ENCODE data around the gene NME4.

The NME4 gene

DNA sequence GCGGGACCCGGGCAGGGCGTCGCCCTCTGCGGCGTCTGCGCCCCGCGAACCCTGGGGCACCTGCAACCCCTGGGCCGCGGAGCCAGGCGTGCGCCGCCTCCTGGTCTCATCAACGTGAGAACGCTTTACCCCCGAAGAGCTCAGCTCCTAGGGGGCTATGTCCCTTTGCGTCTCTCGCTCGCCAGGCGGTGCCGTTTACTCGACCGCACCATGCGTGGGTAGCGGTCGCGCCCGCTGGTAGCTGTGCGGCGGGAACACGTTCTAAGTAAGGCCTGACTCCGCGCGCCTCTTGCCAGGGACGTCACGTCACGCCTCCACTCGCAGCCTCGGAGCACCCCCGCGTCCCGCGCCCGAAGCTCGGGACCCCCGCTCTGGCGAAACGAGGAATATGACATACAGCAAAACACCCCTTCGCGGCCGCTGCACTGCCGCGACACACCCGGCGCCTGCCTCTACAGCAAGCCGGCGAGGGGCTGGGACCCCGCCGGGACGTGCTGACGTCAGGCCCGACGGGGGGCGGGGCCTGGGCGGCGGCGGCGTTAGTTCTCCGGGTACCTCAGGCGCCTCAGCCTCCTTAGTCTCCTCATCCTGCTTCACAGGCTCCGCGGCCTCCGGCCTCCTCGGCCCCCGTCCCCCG is 28.2 kb downstream of the NME4 start, which contains the start of gene RAB11FIP3:
RAB11FIP3 (plus strand) TSS at position 568 of the 637 bp plus-strand sequence. CDS start 358 bp downstream, outside the sequence.
- in situ Hi-C loops (cut with HindIII; ENCODE audit: low sequenced_read_pairs) = no loop called here

- in situ Hi-C loops (cut with HindIII; ENCODE audit: low sequenced_read_pairs) = no loop called here
Measured at GRCh38 chr16:425740-426114, 28.7 kb downstream of the NME4 start.

DNA sequence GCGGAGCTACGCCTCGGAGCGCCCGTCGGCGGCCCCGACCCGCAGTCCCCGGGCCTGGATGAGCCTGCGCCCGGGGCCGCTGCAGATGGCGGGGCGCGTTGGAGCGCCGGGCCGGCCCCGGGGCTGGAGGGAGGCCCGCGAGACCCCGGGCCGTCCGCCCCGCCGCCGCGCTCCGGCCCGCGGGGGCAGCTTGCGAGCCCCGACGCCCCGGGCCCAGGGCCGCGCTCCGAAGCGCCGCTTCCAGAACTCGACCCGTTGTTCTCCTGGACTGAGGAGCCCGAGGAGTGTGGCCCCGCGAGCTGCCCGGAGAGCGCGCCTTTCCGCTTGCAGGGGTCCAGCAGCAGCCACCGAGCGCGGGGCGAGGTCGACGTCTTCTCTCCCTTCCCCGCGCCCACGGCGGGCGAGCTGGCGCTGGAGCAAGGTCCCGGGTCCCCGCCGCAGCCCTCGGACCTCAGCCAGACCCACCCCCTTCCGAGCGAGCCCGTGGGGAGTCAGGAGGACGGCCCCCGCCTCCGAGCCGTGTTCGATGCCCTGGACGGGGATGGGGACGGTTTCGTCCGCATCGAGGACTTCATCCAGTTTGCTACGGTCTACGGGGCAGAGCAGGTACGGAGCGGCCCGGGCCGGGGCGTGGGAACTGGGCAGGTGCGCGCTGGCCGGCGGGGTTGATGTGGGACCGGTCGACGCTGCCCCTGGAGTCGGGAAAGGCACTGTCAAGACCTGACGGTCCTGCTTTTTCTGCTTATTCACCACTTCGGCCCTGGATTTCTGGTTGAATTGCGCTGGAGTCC is 29.3 kb downstream of the NME4 start:
- in situ Hi-C loops (cut with HindIII; ENCODE audit: low sequenced_read_pairs) = no loop called here

DNA sequence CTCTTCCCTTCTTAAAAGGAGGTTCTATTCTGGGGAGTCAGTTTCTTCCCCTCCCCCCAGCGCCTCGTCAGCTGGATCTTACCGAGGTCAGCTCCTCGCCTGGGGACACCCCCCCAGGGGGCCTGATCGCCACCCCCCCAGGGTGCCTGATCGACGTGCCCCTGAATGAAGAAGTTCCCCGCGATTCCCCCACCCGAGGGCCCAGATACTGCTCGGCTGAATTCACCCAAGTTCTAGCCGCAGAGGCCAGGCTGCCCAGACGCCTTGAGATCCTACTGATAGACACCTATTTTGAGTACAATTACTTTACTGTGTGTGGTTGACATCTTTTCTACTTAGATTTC is 29.9 kb downstream of the NME4 start:
- in situ Hi-C loops (cut with HindIII; ENCODE audit: low sequenced_read_pairs) = no loop called here

- in situ Hi-C loops (cut with HindIII; ENCODE audit: low sequenced_read_pairs) = no loop called here
Measured at GRCh38 chr16:427250-427649, 30.3 kb downstream of the NME4 start.

GRCh38 chr16:430904-431303 is 33.9 kb downstream of the NME4 start:
- in situ Hi-C loops (cut with HindIII; ENCODE audit: low sequenced_read_pairs) = no loop called here

- in situ Hi-C loops (cut with HindIII; ENCODE audit: low sequenced_read_pairs) = no loop called here
Measured at GRCh38 chr16:440627-441026, 43.6 kb downstream of the NME4 start.

- in situ Hi-C loops (cut with HindIII; ENCODE audit: low sequenced_read_pairs) = no loop called here
Measured at GRCh38 chr16:441447-441846, 44.4 kb downstream of the NME4 start.

GRCh38 chr16:442976-443375 is 46.0 kb downstream of the NME4 start:
- in situ Hi-C loops (cut with HindIII; ENCODE audit: low sequenced_read_pairs) = no loop called here

GRCh38 chr16:444027-444426 is 47.0 kb downstream of the NME4 start:
- in situ Hi-C loops (cut with HindIII; ENCODE audit: low sequenced_read_pairs) = no loop called here

- in situ Hi-C loops (cut with HindIII; ENCODE audit: low sequenced_read_pairs) = no loop called here
Measured at GRCh38 chr16:445566-445965, 48.6 kb downstream of the NME4 start.
